GM10248 (cell line): Measurements from ENCODE around the gene LRRC14B.

Experiments
- CTCF ChIA-PET: fragments of 300-600 bp; sonication (Branson Sonifier 250); formaldehyde crosslinking; extraction: SDS; loops from one replicate; lab custom pipeline; 2021; ENCODE audit warnings: antibody characterized with exemption; lab: Yijun Ruan, JAX
- POLR2A ChIA-PET: fragments of 350-650 bp; sonication (Branson Sonifier 250); formaldehyde crosslinking; extraction: SDS; loops from one replicate; lab custom pipeline; 2020; ENCODE audit warnings: antibody characterized with exemption; lab: Yijun Ruan, JAX
- DNase-seq: peaks from one replicate; pipeline ENCODE4 v3.0.0; 2012; ENCODE audit errors: extremely low spot score
- TF ChIP-seq, protein P1 (sequence below): IDR thresholded peaks from 2 replicates; pipeline ENCODE4 v1.5.1; 2012; ENCODE audit warnings: mild to moderate bottlenecking, low read depth; ENCODE audit errors: extremely low read depth, missing control alignments, control extremely low read depth

The LRRC14B gene

DNA sequence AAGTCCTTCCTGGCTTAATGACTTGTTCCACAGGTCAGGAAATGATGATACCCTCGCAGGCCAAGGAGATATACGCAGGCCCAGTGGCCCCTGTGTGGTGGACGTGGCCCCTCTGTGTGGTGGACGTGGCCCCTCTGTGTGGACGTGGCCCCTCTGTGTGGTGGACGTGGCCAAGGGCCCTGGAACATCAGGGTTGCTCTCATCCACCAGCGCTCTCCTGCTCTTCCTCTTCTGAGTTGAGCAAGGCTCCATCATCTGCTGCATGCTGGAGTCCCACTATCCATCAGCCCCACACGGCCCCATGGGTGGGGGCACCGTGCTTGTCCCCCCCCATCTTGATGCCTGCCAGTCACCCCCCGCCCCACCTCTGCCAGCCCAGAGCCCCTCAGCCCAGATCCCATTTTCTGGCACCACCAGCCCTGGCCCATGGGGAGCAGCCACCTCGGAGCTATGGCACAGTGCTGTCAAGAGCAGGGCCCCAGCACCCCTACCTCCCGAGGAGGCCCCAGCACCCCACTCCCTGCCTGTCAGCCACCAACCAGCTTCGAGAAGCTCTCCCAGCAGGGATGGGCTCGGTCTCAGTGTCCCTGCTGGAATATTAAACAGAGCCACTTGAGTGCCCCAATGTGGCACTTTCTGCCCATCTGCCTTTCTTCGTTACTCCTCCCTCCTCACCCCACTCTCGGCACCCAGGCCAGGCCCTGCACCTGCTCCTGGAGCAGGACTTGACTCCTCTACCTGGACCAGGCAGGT, 8.1 kb downstream of the LRRC14B start:
- TF ChIP-seq, protein P1, sequence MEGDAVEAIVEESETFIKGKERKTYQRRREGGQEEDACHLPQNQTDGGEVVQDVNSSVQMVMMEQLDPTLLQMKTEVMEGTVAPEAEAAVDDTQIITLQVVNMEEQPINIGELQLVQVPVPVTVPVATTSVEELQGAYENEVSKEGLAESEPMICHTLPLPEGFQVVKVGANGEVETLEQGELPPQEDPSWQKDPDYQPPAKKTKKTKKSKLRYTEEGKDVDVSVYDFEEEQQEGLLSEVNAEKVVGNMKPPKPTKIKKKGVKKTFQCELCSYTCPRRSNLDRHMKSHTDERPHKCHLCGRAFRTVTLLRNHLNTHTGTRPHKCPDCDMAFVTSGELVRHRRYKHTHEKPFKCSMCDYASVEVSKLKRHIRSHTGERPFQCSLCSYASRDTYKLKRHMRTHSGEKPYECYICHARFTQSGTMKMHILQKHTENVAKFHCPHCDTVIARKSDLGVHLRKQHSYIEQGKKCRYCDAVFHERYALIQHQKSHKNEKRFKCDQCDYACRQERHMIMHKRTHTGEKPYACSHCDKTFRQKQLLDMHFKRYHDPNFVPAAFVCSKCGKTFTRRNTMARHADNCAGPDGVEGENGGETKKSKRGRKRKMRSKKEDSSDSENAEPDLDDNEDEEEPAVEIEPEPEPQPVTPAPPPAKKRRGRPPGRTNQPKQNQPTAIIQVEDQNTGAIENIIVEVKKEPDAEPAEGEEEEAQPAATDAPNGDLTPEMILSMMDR = no peak
- POLR2A ChIA-PET = no interaction called here
- CTCF ChIA-PET = interaction anchor here (2.5 kb wide), 1 partner anchor 11 kb away, joined by 13 read pairs; no protein-coding TSS in a partner anchor
- DNase-seq = no peak

DNA sequence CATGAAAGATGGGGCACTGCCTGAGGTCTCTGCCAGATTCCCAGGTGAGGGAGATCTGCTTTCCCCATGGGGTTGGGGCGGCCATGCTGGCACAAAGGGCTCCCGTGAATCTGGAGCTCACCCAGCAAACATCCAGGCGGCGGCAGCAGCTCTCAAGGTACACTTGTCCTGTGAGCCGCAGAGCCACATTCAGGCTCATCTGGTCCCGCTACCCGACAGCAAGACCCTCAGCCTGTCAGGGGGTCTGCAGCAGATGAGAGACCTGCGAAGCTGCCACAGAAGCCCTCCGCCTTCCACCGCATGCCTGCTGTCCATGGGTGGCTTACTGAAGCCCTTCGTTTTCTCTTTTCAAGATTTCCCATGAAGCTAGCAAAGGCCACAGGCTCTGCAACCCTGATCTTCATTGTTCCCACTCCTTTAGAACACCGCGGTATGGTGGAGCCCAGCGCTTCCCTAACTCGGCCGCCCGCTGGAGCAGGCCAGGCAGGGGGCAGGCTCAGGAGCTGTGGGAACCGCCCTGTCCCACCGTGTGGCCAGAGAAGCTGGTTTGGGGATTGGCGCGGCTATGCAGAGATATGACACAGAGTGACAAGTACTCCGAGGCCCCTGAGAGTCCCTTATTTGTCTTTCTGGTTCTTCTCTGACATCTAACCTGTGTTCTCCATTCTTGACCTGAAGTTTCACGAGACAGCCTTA, 8.8 kb downstream of the LRRC14B start:
- TF ChIP-seq, protein P1 = no peak
- no peak for DNase-seq
- ChIA-PET CTCF (interaction anchor here (2.5 kb wide), 1 partner anchor 11 kb away, joined by 13 read pairs; no protein-coding TSS in a partner anchor), POLR2A (no interaction called here)

DNA sequence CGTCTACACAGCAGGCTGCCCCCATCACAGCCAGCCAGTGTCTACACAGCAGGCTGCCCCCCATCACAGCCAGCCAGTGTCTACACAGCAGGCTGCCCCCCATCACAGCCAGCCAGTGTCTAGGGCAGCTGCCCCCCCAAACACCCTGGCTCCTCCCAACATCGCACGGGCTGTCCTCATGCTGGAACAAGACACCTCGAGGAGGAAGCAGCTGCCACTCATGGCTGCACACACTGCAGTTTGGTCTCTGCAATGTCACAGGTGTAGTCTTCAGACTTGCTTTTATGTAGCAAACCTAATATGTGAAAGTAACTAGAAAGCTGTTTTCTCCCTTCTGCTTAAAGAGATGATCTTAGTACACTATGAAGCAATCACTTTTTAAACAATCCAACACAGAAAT, 9.7 kb downstream of the LRRC14B start:
- POLR2A ChIA-PET = no interaction called here
- CTCF ChIA-PET = no interaction called here
- no peak for DNase-seq
- TF ChIP-seq, protein P1 = no peak

DNA sequence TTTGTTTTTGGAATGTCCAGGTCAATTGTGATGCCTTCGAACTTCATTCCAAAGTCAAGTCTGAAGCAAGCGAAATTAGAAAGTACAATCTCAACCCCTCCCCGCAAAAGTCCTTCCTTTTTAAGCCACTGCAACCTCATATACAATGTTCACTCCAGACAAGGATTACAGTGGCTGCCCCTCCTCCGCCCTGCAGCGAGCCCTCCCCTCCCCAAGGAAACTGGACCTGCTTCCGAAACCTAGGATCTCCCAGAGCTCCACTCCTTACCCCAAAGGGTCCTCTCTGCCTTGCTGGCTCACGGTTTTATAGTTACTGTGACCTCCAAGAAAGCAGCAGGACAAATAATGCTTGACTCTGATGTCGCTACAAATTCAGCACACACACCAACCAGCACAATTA, 10.4 kb downstream of the LRRC14B start:
- ChIA-PET POLR2A (no interaction called here), CTCF (interaction anchor here (1.1 kb wide), 1 partner anchor 10 kb away, joined by 3 read pairs; the partner anchor contains the start of gene LRRC14B)
- no peak for DNase-seq
- TF ChIP-seq, protein P1 = no peak

DNA sequence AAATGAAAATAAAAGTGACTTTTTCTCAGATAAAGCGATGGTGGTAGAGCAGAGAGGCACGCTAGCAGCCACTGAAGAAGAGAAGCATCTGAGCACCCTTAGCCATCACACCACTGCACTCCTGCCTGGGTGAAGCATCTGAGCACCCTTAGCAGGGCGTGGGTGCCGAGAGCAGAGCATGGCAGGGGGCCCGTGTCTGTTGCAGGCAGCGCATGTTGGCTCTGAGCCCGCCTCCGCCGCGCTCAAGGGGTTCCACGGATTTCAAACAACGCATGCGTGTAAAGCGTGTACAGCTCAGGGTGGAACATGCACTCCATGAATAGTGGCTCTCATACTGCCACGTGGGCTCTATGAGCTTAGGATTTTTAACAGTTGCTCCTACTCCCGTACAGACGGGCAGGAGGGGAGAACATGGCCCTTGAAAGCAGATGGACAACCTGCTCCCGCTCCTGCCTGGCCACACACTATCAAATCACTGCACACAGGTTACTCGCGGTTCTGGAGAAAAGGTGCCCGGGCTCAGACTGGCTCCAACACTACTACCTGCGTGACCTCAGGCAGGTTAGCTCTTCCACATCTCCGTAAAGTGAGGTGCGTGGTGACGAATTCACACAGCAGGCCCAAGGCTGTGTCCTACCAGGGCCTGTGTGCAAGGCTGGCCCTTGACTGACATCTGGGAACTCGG, 12.1 kb downstream of the LRRC14B start:
- ChIA-PET POLR2A (no interaction called here), CTCF (interaction anchor here (1.1 to 2.1 kb wide), 3 partner anchors 15 to 700 kb away, joined by 3 to 6 read pairs (median 6); partner anchors contain the start of genes CCDC127 and SDHA)
- TF ChIP-seq, protein P1 = no peak
- DNase-seq = no peak

DNA sequence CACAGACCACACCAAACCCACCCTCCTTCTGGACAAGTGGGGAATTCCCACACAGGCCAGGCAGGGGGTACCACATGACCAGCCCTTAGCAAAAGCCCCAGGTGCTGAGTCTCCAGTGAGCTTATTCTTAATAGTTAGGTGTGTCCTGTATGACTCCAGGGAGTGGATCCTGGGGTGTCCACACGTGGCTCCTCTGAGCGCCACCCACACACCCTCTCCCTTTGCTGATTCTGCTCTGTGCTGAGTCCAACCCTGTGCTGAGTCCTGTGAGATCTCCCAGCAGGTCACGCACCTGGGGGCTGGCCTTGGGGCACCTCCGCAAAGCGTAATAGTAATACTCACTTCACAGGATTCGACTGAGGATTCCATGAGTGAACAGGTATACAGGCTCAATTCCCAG, 12.7 kb downstream of the LRRC14B start:
- TF ChIP-seq, protein P1 = no peak
- POLR2A ChIA-PET = no interaction called here
- DNase-seq = no peak
- CTCF ChIA-PET = interaction anchor here (1.7 to 2.1 kb wide), 2 partner anchors 15 kb away, joined by 6 read pairs; partner anchors contain the start of genes CCDC127 and SDHA
